NCI-H2029 treated with DMSO at 0.1 percent for 48 hours (cell line): ENCODE data around the gene ZDHHC23.

Experiments
- DNase-seq: peaks from one replicate; lab custom pipeline; 2025; lab: John Stamatoyannopoulos, UW

ZDHHC23 gene

DNA sequence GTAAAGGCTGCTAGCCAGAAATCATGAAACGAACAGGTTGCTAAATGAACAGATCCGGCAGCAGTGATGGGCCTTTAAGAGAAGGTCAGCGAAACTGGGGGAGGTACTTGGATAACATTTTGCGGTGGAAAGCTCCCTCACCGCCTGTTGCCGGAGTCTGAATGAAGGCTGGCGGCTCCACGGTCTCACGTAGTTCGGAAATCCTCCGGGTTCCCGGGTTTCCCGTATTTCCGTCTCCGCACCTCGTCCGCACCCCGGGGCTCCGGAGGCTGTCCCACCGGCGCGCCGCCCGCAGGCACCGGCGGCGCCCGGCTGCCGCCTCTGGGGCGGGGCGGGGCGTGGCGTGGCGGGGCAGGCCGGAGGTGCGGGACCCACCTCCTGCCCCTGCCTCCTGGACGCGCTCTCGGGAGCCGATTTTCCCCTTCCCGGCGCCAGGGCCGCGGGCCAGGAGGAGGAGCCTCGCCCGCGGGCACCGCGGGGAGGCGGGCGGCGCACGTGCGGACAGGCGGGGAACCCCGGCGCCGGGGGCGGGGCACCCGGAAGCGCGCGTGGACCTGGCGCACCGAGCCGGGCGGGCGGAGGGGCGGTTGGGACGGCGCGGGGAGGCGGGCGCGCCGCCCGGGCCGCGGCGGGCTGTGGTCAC lies at the start of gene ZDHHC23:
ZDHHC23 (plus strand) TSS at position 642 of the 643 bp plus-strand sequence. CDS start 790 bp downstream, outside the sequence.
- peak; percentile 45 for DNase-seq

DNA sequence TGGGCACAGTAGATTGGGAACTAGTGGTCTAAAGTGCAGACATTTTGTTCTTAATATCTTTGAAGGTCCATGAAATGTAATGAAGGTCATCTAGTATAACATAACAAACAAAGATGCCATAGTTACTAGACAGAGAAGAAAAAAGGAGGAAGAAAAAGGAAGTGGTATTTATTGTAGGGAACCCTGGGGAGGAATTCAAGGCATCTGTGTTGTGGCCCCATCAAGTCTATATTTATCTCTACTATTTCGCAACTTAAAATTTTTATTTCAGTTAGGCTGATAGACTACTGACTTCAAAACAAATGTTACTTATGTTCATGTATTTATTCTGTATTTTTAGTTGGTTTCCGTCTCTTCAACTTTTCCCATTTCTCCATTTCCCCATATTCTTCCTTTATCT lies 48.9 kb upstream of the ZDHHC23 start:
- DNase-seq, result no peak

GRCh38 chr3:113906568-113907140 lies 41.2 kb upstream of the ZDHHC23 start:
- DNase-seq, result no peak

DNA sequence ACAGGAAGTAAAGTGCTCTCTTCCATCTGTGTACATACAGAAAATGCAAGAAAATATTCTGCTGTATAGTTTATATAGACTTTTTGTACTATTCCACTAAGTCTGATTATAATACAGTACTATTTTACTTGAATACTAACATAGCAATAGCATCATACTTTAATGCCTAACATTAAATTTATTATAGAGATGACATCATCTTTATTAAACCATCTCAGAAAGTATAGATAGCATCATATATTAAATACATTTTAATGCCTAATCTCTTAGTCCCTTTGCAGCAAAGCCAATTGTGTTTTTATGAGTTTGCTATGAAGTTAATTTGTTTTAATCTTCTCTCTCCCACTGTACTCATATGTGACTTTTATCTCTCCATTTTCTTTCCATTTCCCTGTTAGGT lies 39.7 kb upstream of the ZDHHC23 start:
- no peak for DNase-seq

GRCh38 chr3:113910966-113911365 lies 36.8 kb upstream of the ZDHHC23 start:
- DNase-seq, result no peak

GRCh38 chr3:113912552-113913236 lies 35.1 kb upstream of the ZDHHC23 start:
- peak; percentile 83 for DNase-seq

- DNase-seq, result no peak
These were observed 33.2 kb upstream of the ZDHHC23 start for GRCh38 chr3:113914646-113915045.

DNA sequence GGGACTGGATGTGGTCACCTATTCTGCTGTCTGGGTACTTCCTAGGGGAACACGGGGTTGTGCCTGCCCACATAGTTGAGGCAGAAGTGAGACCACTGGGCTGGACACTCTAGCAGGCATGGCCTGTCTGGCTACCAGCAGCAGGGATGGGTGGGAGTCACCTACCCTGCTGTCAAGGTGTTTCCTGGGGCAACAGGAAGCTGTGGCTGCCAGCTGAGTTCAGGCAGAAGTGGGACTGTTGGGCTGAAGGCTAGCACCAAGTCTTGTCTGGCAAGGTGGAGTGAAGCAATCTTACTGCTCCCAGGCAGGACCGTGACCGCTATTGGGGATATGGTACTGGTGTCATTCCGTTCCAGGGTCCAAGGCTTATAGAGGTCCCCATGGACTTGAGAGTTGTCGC lies 20.3 kb upstream of the ZDHHC23 start:
- no peak for DNase-seq

- DNase-seq, result no peak
These were observed 982 bp upstream of the ZDHHC23 start for GRCh38 chr3:113946831-113947230.

GRCh38 chr3:113948015-113948917 lies 453 bp downstream of the ZDHHC23 start:
- no peak for DNase-seq

DNA sequence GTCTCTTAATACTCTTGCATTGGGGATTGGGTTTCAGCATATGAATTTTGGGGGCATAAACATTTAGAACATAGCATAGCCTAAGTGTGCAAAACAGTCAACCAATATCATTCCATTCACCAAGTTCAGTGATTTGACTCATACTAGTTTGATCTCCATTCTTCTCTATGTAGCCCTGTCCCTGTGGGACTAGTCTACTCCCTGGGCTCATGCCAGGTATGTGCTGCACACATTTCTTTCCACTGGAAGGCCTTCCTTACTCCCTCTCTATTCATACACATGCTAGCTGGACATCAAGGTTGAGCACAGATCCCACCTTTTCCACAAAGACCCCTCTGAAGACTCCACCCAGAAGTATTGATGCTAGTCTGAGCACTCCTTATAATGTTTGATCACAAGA lies 5.1 kb downstream of the ZDHHC23 start:
- DNase-seq, result no peak

DNA sequence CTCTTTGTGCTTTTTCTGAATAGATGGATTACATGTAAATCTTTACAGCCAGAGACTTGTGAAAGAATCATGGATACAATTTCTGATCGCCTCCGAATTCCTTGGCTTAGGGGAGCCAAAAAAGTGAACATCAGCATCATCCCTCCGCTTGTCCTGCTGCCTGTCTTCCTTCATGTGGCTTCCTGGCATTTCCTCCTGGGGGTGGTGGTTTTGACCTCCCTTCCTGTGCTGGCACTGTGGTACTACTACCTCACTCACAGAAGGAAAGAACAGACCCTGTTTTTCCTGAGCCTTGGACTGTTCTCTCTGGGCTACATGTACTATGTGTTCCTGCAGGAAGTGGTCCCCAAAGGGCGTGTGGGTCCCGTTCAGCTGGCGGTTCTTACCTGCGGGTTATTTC lies 5.9 kb downstream of the ZDHHC23 start:
- DNase-seq, result no peak

GRCh38 chr3:113954091-113954685 lies 6.4 kb downstream of the ZDHHC23 start:
- DNase-seq, result no peak

DNA sequence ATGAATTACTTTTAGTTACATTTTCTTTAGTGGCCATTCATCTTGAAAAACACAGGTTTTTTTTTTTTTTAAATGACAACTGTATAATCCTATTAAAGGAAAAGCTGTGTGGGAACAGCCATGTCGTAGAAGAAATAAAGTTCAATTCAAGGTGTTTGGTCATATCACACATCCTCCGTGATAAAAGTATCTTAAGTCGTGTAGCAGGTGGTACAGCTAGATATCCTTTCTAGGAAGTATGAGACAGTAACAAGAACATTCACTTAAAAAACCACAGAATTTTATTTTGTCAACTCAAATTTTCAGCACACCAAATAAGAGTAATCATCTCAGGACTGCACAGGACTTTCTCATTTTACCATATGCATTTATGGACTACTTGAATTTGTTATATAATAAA lies 16.1 kb downstream of the ZDHHC23 start:
- no peak for DNase-seq

- no peak for DNase-seq
These were observed 18.4 kb downstream of the ZDHHC23 start for GRCh38 chr3:113966172-113966571.

- peak; percentile 22 for DNase-seq
These were observed 21.2 kb downstream of the ZDHHC23 start for GRCh38 chr3:113968986-113969385.

- DNase-seq, result no peak
These were observed 30.0 kb downstream of the ZDHHC23 start for GRCh38 chr3:113977822-113978221.

DNA sequence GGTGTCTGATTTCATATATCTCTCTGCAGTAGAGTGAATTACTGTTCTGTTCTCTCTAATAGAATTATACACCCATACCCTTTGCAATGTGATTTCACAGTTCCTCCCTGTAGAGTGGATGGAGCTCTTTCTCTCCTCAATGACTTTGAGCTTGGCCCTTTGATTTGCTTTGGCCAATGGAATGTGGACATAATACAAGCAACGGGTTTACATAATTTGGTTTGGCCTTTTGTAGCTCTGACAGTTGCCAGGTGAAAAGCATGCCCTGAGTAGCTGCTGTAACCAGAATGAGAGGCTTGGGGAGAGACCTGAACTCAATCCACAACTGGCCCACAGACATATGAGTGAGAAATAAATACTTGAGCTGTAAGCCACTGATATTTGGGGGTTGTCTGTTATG lies 32.1 kb downstream of the ZDHHC23 start:
- no peak for DNase-seq

DNA sequence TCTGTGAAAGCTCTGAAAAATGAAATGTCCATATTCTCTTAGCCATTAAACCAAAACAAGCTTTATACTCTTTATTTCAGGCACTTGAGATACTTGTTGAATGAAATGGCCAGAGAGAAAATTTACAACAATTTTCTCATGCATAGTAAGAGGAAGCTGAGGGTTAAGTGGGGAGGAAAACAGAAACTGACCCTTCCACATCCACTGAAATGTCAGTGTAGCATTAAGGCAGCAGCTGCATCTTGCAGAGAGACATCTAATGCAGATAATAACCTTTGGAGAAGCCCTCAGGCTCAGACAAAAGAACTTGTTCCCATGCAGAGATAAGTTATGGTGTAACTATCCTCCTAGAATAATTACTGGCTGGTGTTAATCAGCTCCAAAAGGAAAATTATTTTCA lies 34.0 kb downstream of the ZDHHC23 start:
- DNase-seq, result no peak

DNA sequence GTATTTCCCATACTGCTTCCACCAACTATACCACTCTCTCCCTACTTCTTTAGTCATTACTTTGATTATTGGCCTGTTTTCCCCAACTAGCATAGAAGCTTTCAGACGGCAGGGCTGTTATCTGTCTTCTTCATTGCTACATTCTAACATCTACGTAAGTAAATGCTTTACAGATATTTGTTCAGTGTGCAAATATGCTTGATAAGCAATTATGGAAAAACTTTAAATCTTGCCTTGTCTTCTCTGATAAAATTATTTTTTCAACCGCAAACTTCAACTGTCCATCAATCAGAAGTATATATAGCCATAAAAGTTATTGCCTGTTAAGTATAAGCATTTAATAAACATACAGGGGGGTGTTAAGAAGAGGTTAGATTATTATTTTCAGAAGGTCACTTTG lies 35.7 kb downstream of the ZDHHC23 start:
- no peak for DNase-seq

- no peak for DNase-seq
These were observed 37.7 kb downstream of the ZDHHC23 start for GRCh38 chr3:113985541-113985940.

DNA sequence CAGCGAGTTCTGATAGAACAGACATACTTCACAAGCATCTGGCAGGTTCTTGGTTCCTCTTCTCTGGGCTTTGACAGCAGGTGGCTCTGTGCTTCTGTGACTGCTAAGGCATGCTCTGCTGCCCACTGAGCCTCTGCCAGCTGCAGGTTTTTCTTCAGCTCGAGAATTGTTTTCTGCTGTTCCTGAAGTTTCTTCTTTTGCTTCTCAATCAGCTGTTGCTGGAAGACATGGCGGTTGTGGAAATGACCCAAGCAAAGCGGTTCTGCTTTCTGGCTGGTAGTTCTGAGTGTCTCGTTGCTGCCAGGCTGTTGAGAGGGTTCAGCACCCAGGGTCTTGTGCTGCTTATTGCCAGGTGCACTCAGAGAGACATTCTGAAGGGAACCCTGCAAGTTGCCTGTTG lies 57.7 kb downstream of the ZDHHC23 start:
- no peak for DNase-seq
